ENCODE results near the gene NSUN7.
"Not testable (repeated sequence)": the region's sequence is repeated elsewhere in the genome, so short reads cannot be mapped to it uniquely, and the experiment has no call there.

NSUN7 gene

GRCh38 chr4:40737879-40738278 lies 11.9 kb upstream of the NSUN7 start:
- no peak for DNase-seq

- no peak for DNase-seq
Observed at GRCh38 chr4:40739347-40739746, 10.4 kb upstream of the NSUN7 start.

- no peak for DNase-seq
Observed at GRCh38 chr4:40744218-40744617, 5.5 kb upstream of the NSUN7 start.

GRCh38 chr4:40745285-40745984 lies 4.3 kb upstream of the NSUN7 start:
- no peak for DNase-seq

GRCh38 chr4:40747207-40747835 lies 2.4 kb upstream of the NSUN7 start:
- DNase-seq: peak; percentile 9

- DNase-seq: no peak
Observed at GRCh38 chr4:40750461-40751258, 905 bp downstream of the NSUN7 start.

- DNase-seq: no peak
Observed at GRCh38 chr4:40755616-40756015, 5.9 kb downstream of the NSUN7 start.

GRCh38 chr4:40763228-40763716 lies 13.5 kb downstream of the NSUN7 start:
- DNase-seq: no peak

GRCh38 chr4:40769266-40769665 lies 19.5 kb downstream of the NSUN7 start:
- no peak for DNase-seq

GRCh38 chr4:40778090-40778489 lies 28.3 kb downstream of the NSUN7 start:
- no peak for DNase-seq

- no peak for DNase-seq
Observed at GRCh38 chr4:40782876-40783275, 33.1 kb downstream of the NSUN7 start.

GRCh38 chr4:40785727-40786126 lies 36.0 kb downstream of the NSUN7 start:
- no peak for DNase-seq

GRCh38 chr4:40788331-40788730 lies 38.6 kb downstream of the NSUN7 start:
- no peak for DNase-seq

GRCh38 chr4:40789031-40789430 lies 39.3 kb downstream of the NSUN7 start:
- DNase-seq: no peak

- DNase-seq: no peak
Observed at GRCh38 chr4:40789771-40790170, 40.0 kb downstream of the NSUN7 start.

GRCh38 chr4:40800064-40800463 lies 50.3 kb downstream of the NSUN7 start:
- DNase-seq: no peak

GRCh38 chr4:40804598-40804997 lies 54.8 kb downstream of the NSUN7 start:
- DNase-seq: no peak

GRCh38 chr4:40808926-40809457 lies 59.2 kb downstream of the NSUN7 start:
- DNase-seq: no peak

GRCh38 chr4:40811956-40812355 lies 62.2 kb downstream of the NSUN7 start:
- DNase-seq: no peak

- DNase-seq: no peak
Observed at GRCh38 chr4:40812386-40812785, 62.6 kb downstream of the NSUN7 start.

GRCh38 chr4:40812856-40813255 lies 63.1 kb downstream of the NSUN7 start:
- DNase-seq: no peak

GRCh38 chr4:40817157-40817556 lies 67.4 kb downstream of the NSUN7 start:
- not testable (repeated sequence) for DNase-seq

GRCh38 chr4:40820101-40820500 lies 70.3 kb downstream of the NSUN7 start:
- no peak for DNase-seq

Measured in DMS153 (cell line).